CD4-positive, alpha-beta T cell treated with Interleukin-10 for 1 hour (primary cell): ENCODE results near the gene DLG2.

Experiments used
- DNase-seq: peaks from one replicate; pipeline ENCODE4 v3.0.0-alpha.2; 2020

Gene DLG2

DNA sequence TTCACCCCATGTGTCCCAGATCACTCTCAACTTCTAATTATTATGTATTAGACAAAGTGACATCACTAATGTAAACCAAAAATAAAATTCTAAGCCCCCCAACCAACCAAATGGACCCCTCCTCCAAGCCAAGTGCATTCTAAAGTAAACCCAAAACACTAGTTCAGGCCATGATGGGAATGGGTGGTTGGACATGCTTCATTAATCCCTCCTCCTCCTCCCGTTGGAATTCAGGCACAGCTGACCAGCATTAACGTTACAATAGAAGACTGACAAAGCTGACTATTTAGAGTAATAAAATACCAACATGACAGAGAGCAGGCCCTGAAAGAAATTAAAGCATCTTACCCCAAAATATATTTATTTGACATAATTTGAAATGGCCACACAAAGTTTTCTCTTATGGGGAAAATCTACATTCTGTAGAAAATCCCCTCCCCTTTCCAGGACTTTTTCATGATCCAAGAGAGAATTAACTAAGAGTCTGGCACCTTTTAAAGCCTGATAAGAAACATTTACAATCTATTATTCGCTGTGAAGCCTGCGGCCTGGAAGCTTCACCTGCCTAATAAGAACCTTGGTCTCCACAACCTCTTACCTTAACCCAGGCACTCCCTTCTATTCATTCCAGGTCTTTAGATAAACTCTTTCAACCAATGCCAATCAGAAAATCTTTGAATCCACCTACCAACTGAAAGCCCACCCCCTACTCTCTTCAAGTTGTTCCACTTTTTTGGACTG lies 1392.5 kb downstream of the DLG2 start:
- DNase-seq, result no peak

- DNase-seq, result no peak
Observed at GRCh38 chr11:84234011-84234410, 1393.1 kb downstream of the DLG2 start.

DNA sequence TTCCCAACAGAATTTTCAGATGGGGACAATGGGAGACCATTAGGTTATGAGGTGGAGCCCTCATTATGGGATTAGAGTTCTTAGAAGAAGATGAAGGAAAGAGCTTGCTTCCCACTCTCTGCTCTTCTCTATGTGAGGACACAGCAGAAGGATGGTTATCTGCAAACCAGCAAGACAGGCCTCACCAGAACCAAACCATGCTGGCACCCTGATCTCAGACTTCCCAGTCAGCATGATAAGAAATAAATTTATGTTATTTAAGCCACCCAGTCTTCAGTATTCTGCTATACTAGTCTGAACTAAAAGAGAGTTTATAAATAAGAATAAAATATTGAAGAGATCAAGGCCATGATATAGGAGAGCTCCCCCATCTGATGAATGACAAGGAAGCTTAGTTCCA lies 1394.6 kb downstream of the DLG2 start:
- no peak for DNase-seq

- DNase-seq, result no peak
Observed at GRCh38 chr11:84230402-84230801, 1396.7 kb downstream of the DLG2 start.

DNA sequence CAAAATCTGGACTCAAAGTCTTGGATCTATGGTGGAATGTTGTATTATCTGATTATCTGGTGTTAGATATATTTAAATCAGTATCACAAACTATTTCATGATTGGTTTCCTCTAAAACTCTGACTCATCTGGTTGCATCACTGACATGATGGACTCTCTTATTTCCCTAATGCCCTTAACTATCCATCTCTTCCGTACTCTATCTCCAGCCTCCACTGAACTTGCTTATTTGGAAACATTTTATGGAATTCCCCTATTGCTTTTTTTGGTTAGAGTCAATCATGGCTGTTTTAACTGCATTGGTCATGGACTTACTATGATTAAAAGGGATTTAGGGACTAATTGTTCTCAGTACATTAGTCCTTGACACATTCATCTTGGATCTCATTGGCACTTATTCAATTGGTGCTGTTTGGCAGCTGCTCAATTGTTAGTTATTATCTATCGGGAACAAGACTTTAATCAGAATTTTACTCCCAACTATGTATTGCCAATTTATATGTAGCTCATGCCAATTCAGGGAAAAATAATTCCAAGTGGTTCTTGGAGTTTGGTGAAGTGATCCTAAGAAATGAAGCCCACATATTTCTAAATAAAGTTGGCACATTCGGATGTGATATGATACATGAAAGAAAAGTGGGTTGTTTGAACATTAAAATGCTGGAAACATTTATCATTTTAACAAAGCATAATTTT lies 1399.0 kb downstream of the DLG2 start:
- no peak for DNase-seq

- no peak for DNase-seq
Observed at GRCh38 chr11:84224042-84224441, 1403.1 kb downstream of the DLG2 start.

DNA sequence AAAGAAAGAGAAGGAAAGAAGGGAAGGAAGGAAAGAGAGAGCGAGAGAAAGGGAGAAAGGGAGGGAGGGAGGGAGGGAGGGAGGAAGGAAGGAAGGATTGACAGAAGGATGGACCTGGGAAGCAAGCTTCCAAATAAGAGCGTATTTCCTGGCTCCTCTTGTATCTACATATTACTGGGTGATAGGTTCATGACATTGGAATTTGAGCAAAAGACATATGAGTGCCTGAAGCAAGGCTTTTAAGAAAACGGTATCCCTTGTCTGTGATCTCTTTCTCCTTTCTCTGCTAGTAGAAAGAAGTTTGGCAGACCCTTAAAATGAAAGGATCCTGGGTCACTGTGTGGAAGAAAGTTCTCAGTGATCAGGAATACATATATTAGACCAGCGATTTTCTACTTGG lies 1408.8 kb downstream of the DLG2 start:
- DNase-seq, result no peak

DNA sequence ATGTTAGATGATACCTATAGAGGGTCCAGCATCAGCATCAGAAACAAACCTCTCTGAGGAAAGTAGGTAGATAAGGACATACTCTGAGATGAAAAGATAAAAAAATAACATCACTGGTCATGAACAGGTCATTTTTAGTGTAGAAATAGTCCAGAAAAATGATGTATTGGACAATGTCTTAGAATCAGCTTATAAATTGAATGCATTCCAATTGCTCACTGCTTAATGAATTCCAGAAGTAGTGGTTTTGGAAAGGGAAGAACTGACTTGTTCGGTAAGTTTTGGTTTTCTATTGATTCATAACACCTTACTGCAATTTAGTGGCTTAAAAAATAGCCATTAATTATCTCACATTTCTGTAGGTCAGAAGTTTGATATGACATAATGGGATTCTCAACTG lies 1411.5 kb downstream of the DLG2 start:
- DNase-seq, result no peak

GRCh38 chr11:84214557-84214956 lies 1412.6 kb downstream of the DLG2 start:
- DNase-seq, result no peak

DNA sequence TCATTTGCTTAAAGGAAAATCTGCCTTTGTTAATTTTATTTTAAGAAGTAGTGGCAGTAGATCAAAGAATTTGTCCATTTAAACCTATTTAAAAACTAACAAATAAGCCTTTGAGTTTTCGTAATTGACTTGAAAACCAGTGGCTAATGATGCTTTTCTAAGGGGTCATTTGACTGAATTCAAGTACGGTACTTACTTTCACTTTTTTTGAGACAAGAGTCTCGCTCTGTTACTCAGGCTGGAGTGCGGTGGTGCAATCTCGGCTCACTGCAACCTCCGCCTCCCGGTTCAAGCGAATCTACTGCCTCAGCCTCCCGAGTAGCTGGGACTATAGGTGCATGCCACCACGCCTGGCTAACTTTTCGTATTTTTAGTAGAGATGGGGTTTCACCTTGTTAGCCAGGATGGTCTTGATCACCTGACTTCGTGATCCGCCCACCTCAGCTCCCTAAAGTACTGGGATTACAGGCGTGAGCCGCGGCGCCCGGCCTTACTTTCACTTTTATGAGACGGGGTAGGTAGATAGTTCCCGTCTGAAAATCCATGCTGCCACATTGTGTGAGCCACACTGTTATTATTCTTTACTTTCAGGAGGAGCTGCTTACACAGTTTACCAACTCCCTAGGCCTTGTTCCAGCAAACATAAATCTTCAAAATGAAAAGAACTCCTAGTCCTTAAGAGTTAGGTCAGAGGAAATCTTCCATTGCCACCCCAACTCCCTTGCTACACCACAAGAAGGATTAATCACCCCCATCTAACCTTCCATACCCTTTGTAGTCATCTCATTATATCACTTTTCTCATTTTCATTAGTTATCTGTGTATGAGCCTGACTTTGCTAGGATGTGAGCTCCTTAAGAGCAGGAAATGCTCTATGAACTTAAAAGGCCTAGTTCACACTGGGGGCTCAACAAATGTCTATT lies 1414.4 kb downstream of the DLG2 start:
- no peak for DNase-seq

- DNase-seq, result no peak
Observed at GRCh38 chr11:84211896-84212295, 1415.2 kb downstream of the DLG2 start.

GRCh38 chr11:84194696-84195095 lies 1432.4 kb downstream of the DLG2 start:
- DNase-seq, result no peak

DNA sequence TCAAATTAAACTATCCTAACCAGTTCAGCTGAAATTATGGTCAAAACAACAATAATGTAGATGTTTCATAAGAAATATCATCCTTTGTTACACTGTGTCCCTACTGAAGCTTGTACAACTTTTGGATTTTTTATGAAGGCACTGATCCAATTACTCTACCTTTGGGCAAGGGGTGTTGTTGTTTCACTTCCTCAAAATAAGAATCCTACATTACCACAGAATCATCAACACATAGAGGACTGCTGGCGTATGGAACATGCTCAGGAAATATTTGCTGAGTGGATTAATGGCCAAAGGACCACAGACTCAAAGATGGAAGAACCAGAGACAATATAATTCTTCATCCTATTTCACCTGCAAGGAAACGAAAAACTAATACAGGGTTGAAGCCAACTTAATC lies 1433.4 kb downstream of the DLG2 start:
- no peak for DNase-seq

DNA sequence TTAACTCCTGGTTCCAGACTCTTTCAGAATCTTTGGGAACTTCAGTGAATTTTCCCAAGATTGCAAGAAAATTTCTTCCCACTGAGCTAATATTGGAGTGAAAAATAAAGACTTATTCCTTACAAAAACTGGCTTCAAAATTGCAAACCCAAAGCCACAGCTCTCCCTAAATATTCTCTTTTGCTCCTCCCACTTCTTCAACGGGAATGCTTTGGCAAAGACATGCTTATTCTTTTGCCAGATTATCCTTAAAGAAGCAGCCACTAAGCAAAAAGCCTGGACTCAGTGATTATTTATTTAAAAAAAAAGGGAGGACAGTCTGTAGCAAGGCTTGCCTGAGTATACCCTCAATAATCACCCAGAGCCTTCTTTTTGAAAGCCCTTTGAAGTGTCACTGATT lies 1438.6 kb downstream of the DLG2 start:
- DNase-seq, result no peak

DNA sequence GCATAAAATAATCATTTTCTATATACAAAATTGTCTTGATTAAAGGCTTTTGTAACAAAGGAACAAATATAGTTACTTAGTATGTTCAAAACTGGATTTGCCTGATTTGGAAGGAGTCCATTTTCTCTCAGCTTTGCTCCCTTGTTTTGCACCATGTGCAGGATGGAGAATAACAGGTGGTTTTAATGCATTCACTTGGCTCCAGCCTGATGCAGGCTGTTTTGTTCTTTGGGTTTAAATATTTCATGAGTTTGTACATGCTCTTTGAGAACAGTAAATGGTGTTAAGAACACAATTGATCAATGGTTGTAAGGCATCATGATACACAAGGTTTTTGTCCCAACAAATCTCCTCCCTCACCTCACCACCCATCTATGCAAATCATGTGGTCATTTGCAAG lies 1454.1 kb downstream of the DLG2 start:
- DNase-seq, result no peak

- DNase-seq, result no peak
Observed at GRCh38 chr11:84165139-84165538, 1462.0 kb downstream of the DLG2 start.

GRCh38 chr11:84164728-84165127 lies 1462.4 kb downstream of the DLG2 start:
- no peak for DNase-seq

GRCh38 chr11:84163116-84163515 lies 1464.0 kb downstream of the DLG2 start:
- DNase-seq, result no peak

DNA sequence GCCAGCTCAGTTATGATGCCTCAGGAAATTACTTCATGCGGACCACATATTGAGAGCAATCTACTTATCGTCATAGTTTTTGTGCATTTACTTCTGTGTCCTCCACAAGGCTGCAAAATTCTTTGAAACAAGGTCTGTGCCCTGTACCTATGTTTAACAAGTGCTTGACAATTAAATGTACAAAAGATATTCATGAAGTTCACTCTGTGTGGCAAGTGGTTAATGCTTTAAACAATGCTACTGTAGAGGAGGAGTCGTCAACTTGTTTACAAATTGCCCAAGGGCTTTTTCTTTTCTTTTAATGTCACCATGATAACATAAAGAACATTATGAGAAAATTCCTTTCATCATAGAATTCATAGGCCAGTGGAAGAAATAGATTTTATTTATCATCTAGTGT lies 1469.5 kb downstream of the DLG2 start:
- no peak for DNase-seq

GRCh38 chr11:84146826-84147225 lies 1480.3 kb downstream of the DLG2 start:
- no peak for DNase-seq

- no peak for DNase-seq
Observed at GRCh38 chr11:84145616-84146185, 1481.4 kb downstream of the DLG2 start.

GRCh38 chr11:84144531-84144930 lies 1482.6 kb downstream of the DLG2 start:
- no peak for DNase-seq

DNA sequence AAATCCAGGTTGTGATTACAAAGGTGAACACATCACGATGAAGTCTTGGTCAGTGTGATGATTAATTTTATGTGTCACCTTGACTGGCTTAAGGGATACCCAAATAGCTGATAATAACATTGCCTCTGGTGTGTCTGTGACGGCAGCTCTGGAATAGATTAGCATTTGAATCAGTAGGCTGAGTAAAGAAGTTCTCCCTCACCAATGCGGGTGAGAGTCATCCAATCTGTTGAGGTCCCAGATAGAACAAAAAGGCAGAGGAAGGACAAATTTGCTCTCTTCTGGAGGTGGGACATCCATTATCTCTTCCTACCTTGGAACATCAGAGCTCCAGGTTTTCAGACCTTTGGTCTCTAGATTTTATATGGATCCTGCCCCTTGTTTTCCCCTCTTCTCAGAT lies 1484.7 kb downstream of the DLG2 start:
- DNase-seq, result no peak
